ENCODE results near the gene SEC14L1.

The SEC14L1 gene

GRCh38 chr17:77191244-77191643, 50.5 kb downstream of the SEC14L1 start:
- no peak for DNase-seq (ENCODE audit: low read depth in 2 of 2)

GRCh38 chr17:77193653-77194052, 52.9 kb downstream of the SEC14L1 start:
- no peak for DNase-seq (ENCODE audit: low read depth in 2 of 2)

- no peak for DNase-seq (ENCODE audit: low read depth in 2 of 2)
These were observed 53.4 kb downstream of the SEC14L1 start for GRCh38 chr17:77194179-77194578.

GRCh38 chr17:77196251-77196650, 55.5 kb downstream of the SEC14L1 start:
- DNase-seq (ENCODE audit: low read depth in 2 of 2) = no peak

- no peak for DNase-seq (ENCODE audit: low read depth in 2 of 2)
These were observed 56.3 kb downstream of the SEC14L1 start for GRCh38 chr17:77197115-77197514.

GRCh38 chr17:77200711-77201110, 59.9 kb downstream of the SEC14L1 start:
- no peak for DNase-seq (ENCODE audit: low read depth in 2 of 2)

- no peak for DNase-seq (ENCODE audit: low read depth in 2 of 2)
These were observed 62.7 kb downstream of the SEC14L1 start for GRCh38 chr17:77203436-77203835.

GRCh38 chr17:77203846-77204245, 63.1 kb downstream of the SEC14L1 start:
- DNase-seq (ENCODE audit: low read depth in 2 of 2) = no peak

- DNase-seq (ENCODE audit: low read depth in 2 of 2) = no peak
These were observed 63.8 kb downstream of the SEC14L1 start for GRCh38 chr17:77204536-77204935.

- DNase-seq (ENCODE audit: low read depth in 2 of 2) = no peak
These were observed 64.8 kb downstream of the SEC14L1 start for GRCh38 chr17:77205396-77206125.

GRCh38 chr17:77206158-77206956, 65.6 kb downstream of the SEC14L1 start:
- no peak for DNase-seq (ENCODE audit: low read depth in 2 of 2)

- DNase-seq (ENCODE audit: low read depth in 2 of 2) = no peak
These were observed 67.0 kb downstream of the SEC14L1 start for GRCh38 chr17:77207689-77208216.

- DNase-seq (ENCODE audit: low read depth in 2 of 2) = no peak
These were observed 67.5 kb downstream of the SEC14L1 start for GRCh38 chr17:77208217-77208808.

GRCh38 chr17:77208856-77209255, 68.1 kb downstream of the SEC14L1 start:
- DNase-seq (ENCODE audit: low read depth in 2 of 2) = no peak

- no peak for DNase-seq (ENCODE audit: low read depth in 2 of 2)
These were observed 68.6 kb downstream of the SEC14L1 start for GRCh38 chr17:77209330-77209748.

- DNase-seq (ENCODE audit: low read depth in 2 of 2) = no peak
These were observed 69.6 kb downstream of the SEC14L1 start for GRCh38 chr17:77210331-77210730.

- no peak for DNase-seq (ENCODE audit: low read depth in 2 of 2)
These were observed 70.3 kb downstream of the SEC14L1 start for GRCh38 chr17:77210946-77211541.

- DNase-seq (ENCODE audit: low read depth in 2 of 2) = no peak
These were observed 70.9 kb downstream of the SEC14L1 start for GRCh38 chr17:77211681-77212080.

GRCh38 chr17:77212081-77212832, 71.5 kb downstream of the SEC14L1 start:
- DNase-seq (ENCODE audit: low read depth in 2 of 2) = no peak

- no peak for DNase-seq (ENCODE audit: low read depth in 2 of 2)
These were observed 72.3 kb downstream of the SEC14L1 start for GRCh38 chr17:77212833-77213777.

Data from stimulated activated CD8-positive, alpha-beta memory T cell treated with anti-CD3 and anti-CD28 coated beads, Interleukin-15, amount 100 ng/mL, for 4 hours (primary cell).